ENCODE measurements around the gene APBB1IP. TPM values are rescaled to one million over a fixed set of nuclear protein-coding genes. Genes with fewer than 3 reads are reported as not detected.

Gene APBB1IP
- total RNA-seq, 3 donors from 2014 or later: 3.5 to 30.1 (median 6.2) TPM

DNA sequence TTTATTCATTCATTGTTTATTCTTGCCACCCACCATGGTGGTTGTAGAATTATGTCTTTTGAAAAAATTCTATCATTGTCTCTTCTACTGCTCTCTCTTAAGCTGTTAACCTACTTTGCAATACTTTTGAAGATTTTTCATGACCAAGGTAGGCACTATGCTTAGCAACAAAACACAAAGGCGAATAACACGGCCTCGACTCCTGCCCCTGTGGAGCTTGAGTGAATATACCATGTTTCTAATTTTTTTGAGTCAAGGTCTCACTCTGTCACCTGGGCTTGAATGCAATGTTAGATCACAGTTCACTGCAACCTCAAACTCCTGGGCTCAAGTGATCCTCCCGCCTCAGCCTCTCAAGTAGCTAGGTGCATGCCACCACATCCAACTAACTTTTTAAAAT, 39.4 kb downstream of the APBB1IP start:
- H3K27ac ChIP-seq: no peak overlapping the region
- no peak overlapping the region for H3K4me3 ChIP-seq
- TF ChIP-seq POLR2A (IDR thresholded peaks at IDR 0.05): no peak
- TF ChIP-seq CTCF (IDR thresholded peaks at IDR 0.05): no peak
- no peak for TF ChIP-seq POLR2AphosphoS5 (IDR thresholded peaks at IDR 0.05)
- H3K27me3 ChIP-seq: no peaks in the 10 kb centered on the region
- no peaks in the 10 kb centered on the region for H3K9me3 ChIP-seq
- intact Hi-C loops (cut with DNase I; ENCODE audit: low total_unique reads): no loop called here
- no peaks in the 10 kb centered on the region for H3K4me1 ChIP-seq
- no peak for DNase-seq (ENCODE audit: low spot score in 2 of 2)
- H3K36me3 ChIP-seq: no peaks in the 10 kb centered on the region

GRCh38 chr10:26478061-26478460, 39.9 kb downstream of the APBB1IP start:
- DNase-seq (ENCODE audit: low spot score in 2 of 2): no peak
- Histone ChIP-seq H3K4me3 (no peak overlapping the region), H3K27me3 (no peaks in the 10 kb centered on the region), H3K4me1 (no peaks in the 10 kb centered on the region), H3K36me3 (no peaks in the 10 kb centered on the region), H3K27ac (no peak overlapping the region), H3K9me3 (no peaks in the 10 kb centered on the region)
- TF ChIP-seq POLR2A (IDR thresholded peaks at IDR 0.05) (no peak), CTCF (IDR thresholded peaks at IDR 0.05) (no peak), POLR2AphosphoS5 (IDR thresholded peaks at IDR 0.05) (no peak)
- intact Hi-C loops (cut with DNase I; ENCODE audit: low total_unique reads): no loop called here

GRCh38 chr10:26479766-26480492, 41.8 kb downstream of the APBB1IP start:
- H3K9me3 ChIP-seq: no peaks in the 10 kb centered on the region
- no peaks in the 10 kb centered on the region for H3K27me3 ChIP-seq
- no peak overlapping the region for H3K27ac ChIP-seq
- H3K4me3 ChIP-seq: no peak overlapping the region
- intact Hi-C loops (cut with DNase I; ENCODE audit: low total_unique reads): no loop called here
- no peak for TF ChIP-seq CTCF (IDR thresholded peaks at IDR 0.05)
- TF ChIP-seq POLR2A (IDR thresholded peaks at IDR 0.05): no peak
- no peak for TF ChIP-seq POLR2AphosphoS5 (IDR thresholded peaks at IDR 0.05)
- DNase-seq (ENCODE audit: low spot score in 2 of 2): no peak
- H3K36me3 ChIP-seq: no peaks in the 10 kb centered on the region
- no peaks in the 10 kb centered on the region for H3K4me1 ChIP-seq

DNA sequence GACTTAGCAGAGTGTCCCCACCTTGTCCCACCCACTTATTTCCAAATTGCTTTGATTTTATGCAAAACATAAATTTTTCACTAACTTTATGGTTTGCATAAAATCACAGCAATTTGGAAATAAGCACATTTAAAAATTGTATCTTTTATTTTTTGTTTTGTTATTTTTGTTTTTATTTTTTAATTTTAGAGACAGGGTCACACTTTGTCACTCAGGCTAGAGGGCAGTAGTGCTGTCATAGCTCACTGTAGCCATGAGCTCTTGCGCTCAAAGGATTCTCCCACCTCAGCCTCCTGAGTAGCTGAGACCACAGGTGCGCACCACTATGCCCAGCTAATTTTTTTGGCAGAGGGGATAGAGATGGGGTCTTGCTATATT, 43.2 kb downstream of the APBB1IP start:
- Histone ChIP-seq H3K27ac (no peak overlapping the region), H3K36me3 (no peaks in the 10 kb centered on the region), H3K4me3 (no peak overlapping the region), H3K4me1 (no peaks in the 10 kb centered on the region), H3K27me3 (no peaks in the 10 kb centered on the region), H3K9me3 (no peaks in the 10 kb centered on the region)
- intact Hi-C loops (cut with DNase I; ENCODE audit: low total_unique reads): no loop called here
- no peak for DNase-seq (ENCODE audit: low spot score in 2 of 2)
- TF ChIP-seq CTCF (IDR thresholded peaks at IDR 0.05) (no peak), POLR2AphosphoS5 (IDR thresholded peaks at IDR 0.05) (no peak), POLR2A (IDR thresholded peaks at IDR 0.05) (no peak)

GRCh38 chr10:26481914-26482550, 43.9 kb downstream of the APBB1IP start:
- TF ChIP-seq POLR2AphosphoS5 (IDR thresholded peaks at IDR 0.05) (peak in 1 of 3 donors; percentile 18), POLR2A (IDR thresholded peaks at IDR 0.05) (no peak)
- H3K27me3 ChIP-seq: no peaks in the 10 kb centered on the region
- intact Hi-C loops (cut with DNase I; ENCODE audit: low total_unique reads): no loop called here
- no peak overlapping the region for H3K4me3 ChIP-seq
- no peaks in the 10 kb centered on the region for H3K4me1 ChIP-seq
- H3K36me3 ChIP-seq: no peaks in the 10 kb centered on the region
- H3K9me3 ChIP-seq: no peaks in the 10 kb centered on the region
- no peak overlapping the region for H3K27ac ChIP-seq
- DNase-seq (ENCODE audit: low spot score in 2 of 2): no peak
